OCI-LY7 (cell line): ENCODE results near the gene EIF2S2. TPM values are rescaled to one million over a fixed set of nuclear protein-coding genes. Genes with fewer than 3 reads are reported as not detected.

Experiments
- BruUV-seq: library from RNA; stranded (reverse); fragments of 400-500 nt; replicated peaks from 2 replicates; lab custom pipeline; 2021; lab: Mats Ljungman, UMichigan
- CTCF ChIA-PET: fragments of 300-600 bp; sonication (Branson Sonifier 250); formaldehyde crosslinking; loops from one replicate; lab custom pipeline; 2022; ENCODE audit warnings: antibody characterized with exemption; ENCODE audit not compliant: unreplicated experiment; lab: Charles Lee
- POLR2A ChIA-PET: fragments of 300-600 bp; sonication (Branson Sonifier 250); formaldehyde crosslinking; loops from one replicate; lab custom pipeline; 2022; ENCODE audit warnings: antibody characterized with exemption; lab: Charles Lee
- DNase-seq: peaks from one replicate; pipeline ENCODE4 v3.0.0-alpha.2; 2015; ENCODE audit warnings: low spot score
- H2AFZ ChIP-seq: fragments of 200-600 bp; sonication (generic), shearing (Covaris generic); 2 replicates; pipeline ENCODE4 v1.6.1; 2014; ENCODE audit warnings: mild to moderate bottlenecking, antibody characterized with exemption, low read length, moderate library complexity
- H3K27ac ChIP-seq: fragments of 200-600 bp; sonication (generic); 2 replicates; pipeline ENCODE4 v1.5.1; 2014; ENCODE audit warnings: mixed run types, low read depth, mild to moderate bottlenecking, moderate library complexity, low read length, inconsistent platforms; ENCODE audit not compliant: poor library complexity, severe bottlenecking
- H3K36me3 ChIP-seq: fragments of 200-600 bp; sonication (generic); 2 replicates; pipeline ENCODE4 v1.6.1; 2014; ENCODE audit warnings: mild to moderate bottlenecking, antibody characterized with exemption, low read length, moderate library complexity, mixed read lengths; ENCODE audit not compliant: insufficient read depth
- H3K4me1 ChIP-seq: fragments of 200-600 bp; sonication (generic); 2 replicates; pipeline ENCODE4 v1.5.1; 2014; ENCODE audit warnings: mild to moderate bottlenecking, low read length; ENCODE audit not compliant: insufficient read depth, poor library complexity, severe bottlenecking
- H3K4me2 ChIP-seq: fragments of 200-600 bp; sonication (generic); 2 replicates; pipeline ENCODE4 v1.6.1; 2014; ENCODE audit warnings: mild to moderate bottlenecking, low read length
- H3K4me3 ChIP-seq: fragments of 200-600 bp; sonication (generic); 2 replicates; pipeline ENCODE4 v1.5.1; 2014; ENCODE audit warnings: mild to moderate bottlenecking, low read depth, low read length; ENCODE audit not compliant: poor library complexity, severe bottlenecking
- H3K79me2 ChIP-seq: fragments of 200-600 bp; sonication (generic); 2 replicates; pipeline ENCODE4 v1.6.1; 2016; ENCODE audit warnings: low read depth, mild to moderate bottlenecking, low read length, moderate library complexity, mixed read lengths; ENCODE audit not compliant: insufficient read depth
- H3K9me2 ChIP-seq: fragments of 200-600 bp; sonication (generic); 2 replicates; pipeline ENCODE4 v1.6.1; 2016; ENCODE audit warnings: mild to moderate bottlenecking, low read length, mixed read lengths; ENCODE audit not compliant: insufficient read depth
- H3K9me3 ChIP-seq: fragments of 200-600 bp; sonication (generic); 2 replicates; pipeline ENCODE4 v1.6.1; 2014; ENCODE audit warnings: mild to moderate bottlenecking, mixed run types, low read length, mixed read lengths
- H4K20me1 ChIP-seq: fragments of 200-600 bp; sonication (generic); 2 replicates; pipeline ENCODE4 v1.6.1; 2014; ENCODE audit warnings: mild to moderate bottlenecking, antibody characterized with exemption, low read length, moderate library complexity, mixed read lengths; ENCODE audit not compliant: insufficient read depth
- EZH2phosphoT487 ChIP-seq: fragments of 200-600 bp; sonication (generic); IDR thresholded peaks from 2 replicates; pipeline ENCODE4 v1.6.1; 2018; ENCODE audit warnings: low read depth, borderline replicate concordance, mild to moderate bottlenecking, mixed run types, antibody characterized with exemption, low read length, moderate library complexity, mixed read lengths
- intact Hi-C: fragments of 100-400 bp; cut with micrococcal nuclease; formaldehyde crosslinking; loops from one replicate; pipeline ENCODE4 v1.10.0; 2022; ENCODE audit not compliant: unreplicated experiment
- microRNA-seq: library from miRNA; unstranded; fragments of <30 nt; microRNA quantifications from one replicate; pipeline ENCODE4 v1.2.0, GENCODE V29; 2022; ENCODE audit warnings: borderline replicate concordance
- small RNA-seq: library from RNA; depleted of rRNA; stranded (forward); fragments of <200 nt; gene quantifications from one replicate; pipeline ENCODE3, GENCODE V24; 2014
- total RNA-seq, 2 experiments: library from RNA; depleted of rRNA in 1 of 2; stranded (reverse); fragments of >200 nt in 1 of 2; shearing (Covaris generic) in 1 of 2; gene quantifications; 2 replicates each; pipeline ENCODE4 v1.2.3, GENCODE V29; 2014 to 2022
- TF ChIP-seq, protein P1 (sequence below): fragments of 200-600 bp; sonication (generic); conservative IDR thresholded peaks from 2 replicates; pipeline ENCODE4 v1.5.1; 2014; ENCODE audit warnings: mild to moderate bottlenecking, antibody characterized with exemption, low read length, moderate library complexity, mixed read lengths

The EIF2S2 gene
- total RNA-seq, 2 experiments from 2014 or later: 104 to 130 TPM

- H3K79me2 ChIP-seq: peaks cover 92% of the 10 kb centered on the region
- peaks cover 3% of the 10 kb centered on the region for H3K4me1 ChIP-seq
- H2AFZ ChIP-seq: no peak overlapping the region
- peaks cover 59% of the 10 kb centered on the region for H3K36me3 ChIP-seq
- H3K27ac ChIP-seq: no peak overlapping the region
- ChIA-PET POLR2A (interaction anchor here (1.0 kb wide), 1 partner anchor 10 kb away, joined by 3 read pairs; no protein-coding TSS in a partner anchor), CTCF (interaction anchor here (0.6 kb wide), 1 partner anchor 28 kb away, joined by 3 read pairs; no protein-coding TSS in a partner anchor)
- no peak for DNase-seq
- no peaks in the 10 kb centered on the region for H3K9me2 ChIP-seq
- no TSS peak for BruUV-seq
- peaks cover 7% of the 10 kb centered on the region; the same call in 1 of the 2 replicates for H4K20me1 ChIP-seq
- intact Hi-C loops: no loop called here
- no peak overlapping the region for H3K4me3 ChIP-seq
- no peak overlapping the region for H3K4me2 ChIP-seq
- H3K9me3 ChIP-seq: no peaks in the 10 kb centered on the region
- TF ChIP-seq, protein P1, sequence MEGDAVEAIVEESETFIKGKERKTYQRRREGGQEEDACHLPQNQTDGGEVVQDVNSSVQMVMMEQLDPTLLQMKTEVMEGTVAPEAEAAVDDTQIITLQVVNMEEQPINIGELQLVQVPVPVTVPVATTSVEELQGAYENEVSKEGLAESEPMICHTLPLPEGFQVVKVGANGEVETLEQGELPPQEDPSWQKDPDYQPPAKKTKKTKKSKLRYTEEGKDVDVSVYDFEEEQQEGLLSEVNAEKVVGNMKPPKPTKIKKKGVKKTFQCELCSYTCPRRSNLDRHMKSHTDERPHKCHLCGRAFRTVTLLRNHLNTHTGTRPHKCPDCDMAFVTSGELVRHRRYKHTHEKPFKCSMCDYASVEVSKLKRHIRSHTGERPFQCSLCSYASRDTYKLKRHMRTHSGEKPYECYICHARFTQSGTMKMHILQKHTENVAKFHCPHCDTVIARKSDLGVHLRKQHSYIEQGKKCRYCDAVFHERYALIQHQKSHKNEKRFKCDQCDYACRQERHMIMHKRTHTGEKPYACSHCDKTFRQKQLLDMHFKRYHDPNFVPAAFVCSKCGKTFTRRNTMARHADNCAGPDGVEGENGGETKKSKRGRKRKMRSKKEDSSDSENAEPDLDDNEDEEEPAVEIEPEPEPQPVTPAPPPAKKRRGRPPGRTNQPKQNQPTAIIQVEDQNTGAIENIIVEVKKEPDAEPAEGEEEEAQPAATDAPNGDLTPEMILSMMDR: no peak
- no peak for TF ChIP-seq EZH2phosphoT487
Measured at GRCh38 chr20:34040300-34040995, 71.6 kb downstream of the EIF2S2 start.

Small RNA genes within 50 kb of the gene (microRNA-seq; reads per million reads assigned to microRNA genes)
- gene MIR4755: not detected

Small RNA genes within 50 kb of the gene (small RNA-seq; reads per million reads assigned to genes)
- not detected for gene MIR4755

Other genes with a start within 250 kb of the EIF2S2 start
- gene RALY, start 118.3 kb downstream of the EIF2S2 start, total RNA-seq (2014; rRNA removed; shearing (Covaris generic)): 136 and 151 TPM in 2 replicates
- gene RALY, start 118.3 kb downstream of the EIF2S2 start, total RNA-seq (2022): 163 and 173 TPM in 2 replicates
- 0.32 TPM in 1 of 2 replicates, not detected in the other for gene ASIP, start 129.2 kb upstream of the EIF2S2 start, total RNA-seq (2014; rRNA removed; shearing (Covaris generic))
- 0.70 and 0.82 TPM in 2 replicates for gene ASIP, start 129.2 kb upstream of the EIF2S2 start, total RNA-seq (2022)
- gene AHCY, start 191.1 kb upstream of the EIF2S2 start, total RNA-seq (2014; rRNA removed; shearing (Covaris generic)): 121 and 133 TPM in 2 replicates
- gene AHCY, start 191.1 kb upstream of the EIF2S2 start, total RNA-seq (2022): 203 and 218 TPM in 2 replicates